ENCODE results near the gene LNX2.
A peak's percentile ranks its signal among the peaks of the same experiment; 100 is the strongest.

LNX2 gene

GRCh38 chr13:27551562-27551961, 68.8 kb downstream of the LNX2 start:
- DNase-seq, result no peak

GRCh38 chr13:27549406-27549981, 70.8 kb downstream of the LNX2 start:
- DNase-seq, result no peak

- no peak for DNase-seq
Measured at GRCh38 chr13:27542220-27542619, 78.1 kb downstream of the LNX2 start.

- no peak for DNase-seq
Measured at GRCh38 chr13:27541386-27541785, 78.9 kb downstream of the LNX2 start.

GRCh38 chr13:27536361-27537101, 83.8 kb downstream of the LNX2 start:
- DNase-seq, result no peak

GRCh38 chr13:27535546-27535945, 84.8 kb downstream of the LNX2 start:
- no peak for DNase-seq

- no peak for DNase-seq
Measured at GRCh38 chr13:27534981-27535380, 85.3 kb downstream of the LNX2 start.

- DNase-seq, result no peak
Measured at GRCh38 chr13:27534108-27534980, 86.0 kb downstream of the LNX2 start.

GRCh38 chr13:27533155-27533643, 87.1 kb downstream of the LNX2 start:
- DNase-seq, result no peak

GRCh38 chr13:27528908-27529307, 91.4 kb downstream of the LNX2 start:
- DNase-seq, result no peak

GRCh38 chr13:27526516-27526915, 93.8 kb downstream of the LNX2 start:
- DNase-seq, result no peak

GRCh38 chr13:27524981-27525975, 95.1 kb downstream of the LNX2 start:
- no peak for DNase-seq

GRCh38 chr13:27523346-27524073, 96.8 kb downstream of the LNX2 start:
- DNase-seq, result no peak

GRCh38 chr13:27522847-27523246, 97.5 kb downstream of the LNX2 start:
- DNase-seq, result no peak

- no peak for DNase-seq
Measured at GRCh38 chr13:27516103-27516502, 104.2 kb downstream of the LNX2 start.

GRCh38 chr13:27510082-27510481, 110.2 kb downstream of the LNX2 start:
- no peak for DNase-seq

- no peak for DNase-seq
Measured at GRCh38 chr13:27508802-27509201, 111.5 kb downstream of the LNX2 start.

- no peak for DNase-seq
Measured at GRCh38 chr13:27505792-27506191, 114.5 kb downstream of the LNX2 start.

GRCh38 chr13:27504868-27505194, 115.5 kb downstream of the LNX2 start:
- peak; percentile 42 for DNase-seq

GRCh38 chr13:27504128-27504867, 116.0 kb downstream of the LNX2 start:
- no peak for DNase-seq
